IMR-90 (cell line): ENCODE results near the gene CUX1. TPM values are rescaled to one million over a fixed set of nuclear protein-coding genes. Genes with fewer than 3 reads are reported as not detected.

Experiments used
- ATAC-seq: fragments of 200-7000 bp; cut with Tn5 transposase; 2 replicates; pipeline ENCODE4 v1.9.1; 2020; ENCODE audit warnings: low read depth, mild to moderate bottlenecking, moderate library complexity
- BruUV-seq: library from RNA; stranded (reverse); fragments of 400-500 nt; replicated peaks from 2 replicates; lab custom pipeline; 2021; lab: Mats Ljungman, UMichigan
- CTCF ChIA-PET: fragments of 300-600 bp; formaldehyde crosslinking; extraction: SDS; loops from one replicate; lab custom pipeline; 2021; ENCODE audit warnings: antibody characterized with exemption; lab: Yijun Ruan, JAX
- POLR2A ChIA-PET: fragments of 300-600 bp; sonication (Branson Sonifier 250); formaldehyde crosslinking; loops from one replicate; lab custom pipeline; 2022; ENCODE audit warnings: antibody characterized with exemption; ENCODE audit not compliant: unreplicated experiment; lab: Charles Lee
- DNase-seq: peaks from one replicate; pipeline ENCODE4 v3.0.0; 2013
- H2AFZ ChIP-seq: replicated peaks from 2 replicates; pipeline ENCODE3; 2013; ENCODE audit warnings: low read length, mild to moderate bottlenecking; ENCODE audit not compliant: poor library complexity
- H2AK5ac ChIP-seq: 2 replicates; pipeline ENCODE4 v1.6.1; 2013; ENCODE audit warnings: low read depth, low read length, inconsistent platforms
- H2AK9ac ChIP-seq: replicated peaks from 2 replicates; pipeline ENCODE3; 2013; ENCODE audit warnings: mild to moderate bottlenecking, low read depth, low read length, moderate library complexity; ENCODE audit not compliant: poor library complexity
- H2BK120ac ChIP-seq: 2 replicates; pipeline ENCODE4 v1.6.1; 2013; ENCODE audit warnings: low read depth, low read length, inconsistent platforms
- H2BK15ac ChIP-seq: 3 replicates; pipeline ENCODE4 v1.6.1; 2013; ENCODE audit warnings: low read depth, low read length, inconsistent platforms
- H2BK20ac ChIP-seq: 2 replicates; pipeline ENCODE4 v1.6.1; 2013; ENCODE audit warnings: low read depth, mild to moderate bottlenecking, inconsistent platforms, low read length, moderate library complexity
- H2BK5ac ChIP-seq: 2 replicates; pipeline ENCODE4 v1.6.1; 2013; ENCODE audit warnings: mild to moderate bottlenecking, low read depth, low read length, inconsistent platforms; ENCODE audit not compliant: poor library complexity, severe bottlenecking
- H3K14ac ChIP-seq: replicated peaks from 2 replicates; pipeline ENCODE4 v1.6.1; 2013; ENCODE audit warnings: low read depth, low read length, inconsistent platforms
- H3K18ac ChIP-seq: 2 replicates; pipeline ENCODE4 v1.6.1; 2013; ENCODE audit warnings: low read depth, low read length, control low read depth
- H3K23ac ChIP-seq: 2 replicates; pipeline ENCODE4 v1.6.1; 2013; ENCODE audit warnings: low read depth, low read length, inconsistent platforms
- H3K27ac ChIP-seq: 2 replicates; pipeline ENCODE4 v1.5.1; 2013; ENCODE audit warnings: mild to moderate bottlenecking, control low read depth, low read length; ENCODE audit not compliant: insufficient read depth
- H3K27me3 ChIP-seq: 2 replicates; pipeline ENCODE4 v1.6.1; 2013; ENCODE audit warnings: low read length; ENCODE audit not compliant: control insufficient read depth, insufficient read depth
- H3K36me3 ChIP-seq: 2 replicates; pipeline ENCODE4 v1.6.1; 2013; ENCODE audit warnings: low read length, mixed read lengths; ENCODE audit not compliant: control insufficient read depth, insufficient read depth
- H3K4ac ChIP-seq: 2 replicates; pipeline ENCODE4 v1.6.1; 2013; ENCODE audit warnings: low read depth, low read length, inconsistent platforms
- H3K4me1 ChIP-seq: 2 replicates; pipeline ENCODE4 v1.6.1; 2013; ENCODE audit warnings: low read length, mixed read lengths; ENCODE audit not compliant: control insufficient read depth, insufficient read depth
- H3K4me2 ChIP-seq: 2 replicates; pipeline ENCODE4 v1.6.1; 2013; ENCODE audit warnings: low read depth, mild to moderate bottlenecking, control low read depth, low read length, moderate library complexity
- H3K4me3 ChIP-seq: 2 replicates; pipeline ENCODE4 v1.5.1; 2013; ENCODE audit warnings: low read depth, mild to moderate bottlenecking, control low read depth, low read length, moderate library complexity; ENCODE audit not compliant: insufficient read depth
- H3K56ac ChIP-seq: 2 replicates; pipeline ENCODE4 v1.6.1; 2013; ENCODE audit warnings: low read length, inconsistent platforms; ENCODE audit not compliant: insufficient read depth; ENCODE audit errors: extremely low read depth
- H3K79me1 ChIP-seq, 2 experiments: 2 replicates each; pipeline ENCODE4 v1.6.1; 2013; ENCODE audit warnings: low read length in 2 of 2, inconsistent platforms in 1 of 2, low read depth in 1 of 2
- H3K9ac ChIP-seq: 2 replicates; pipeline ENCODE4 v1.6.1; 2013; ENCODE audit warnings: low read depth, low read length, control low read depth
- H3K9me1 ChIP-seq: 2 replicates; pipeline ENCODE4 v1.6.1; 2013; ENCODE audit warnings: low read length, inconsistent platforms; ENCODE audit not compliant: insufficient read depth
- H3K9me3 ChIP-seq: 2 replicates; pipeline ENCODE4 v1.6.1; 2013; ENCODE audit warnings: low read length; ENCODE audit not compliant: control insufficient read depth, insufficient read depth
- H4K20me1 ChIP-seq: 2 replicates; pipeline ENCODE4 v1.6.1; 2013; ENCODE audit warnings: low read length, inconsistent platforms; ENCODE audit not compliant: insufficient read depth
- H4K5ac ChIP-seq: 2 replicates; pipeline ENCODE4 v1.6.1; 2013; ENCODE audit warnings: mild to moderate bottlenecking, low read depth, low read length, control low read depth
- H4K8ac ChIP-seq, 2 experiments: 2 replicates each; pipeline ENCODE4 v1.6.1; 2013; ENCODE audit warnings: low read depth in 2 of 2, low read length in 2 of 2, control low read depth in 1 of 2, inconsistent platforms in 1 of 2
- H4K91ac ChIP-seq: 2 replicates; pipeline ENCODE4 v1.6.1; 2013; ENCODE audit warnings: low read depth, low read length, inconsistent platforms; ENCODE audit not compliant: insufficient read depth
- NFE2L2 ChIP-seq: fragments of 150-350 bp; IDR thresholded peaks from 2 replicates; pipeline ENCODE4 v1.6.1; 2016; ENCODE audit warnings: low read depth, mild to moderate bottlenecking, low read length
- POLR2A ChIP-seq: IDR thresholded peaks from 2 replicates; pipeline ENCODE4 v1.6.1; 2012; ENCODE audit warnings: mild to moderate bottlenecking, low read depth, low read length
- RAD21 ChIP-seq: IDR thresholded peaks from 2 replicates; pipeline ENCODE4 v1.6.1; 2012; ENCODE audit warnings: low read length, improper control_type of control experiment
- WGBS, 2 experiments: methylation state at CpG; one replicate each; pipeline versions ENCODE4 v1.1.5 to v1.1.7; 2013; ENCODE audit warnings: missing lambda C conversion rate in 2 of 2; ENCODE audit not compliant: insufficient read length in 1 of 2; ENCODE audit errors: extremely low coverage in 2 of 2; 5-methylcytosine and 5-hydroxymethylcytosine counted together
- dilution Hi-C: fragments of 300-500 bp; cut with HindIII; formaldehyde crosslinking; loops from one replicate; pipeline ENCODE4 v1.14.3; 2018; ENCODE audit warnings: low sequenced_read_pairs; ENCODE audit not compliant: unreplicated experiment
- in situ Hi-C: fragments of 300-500 bp; cut with MboI; formaldehyde crosslinking; loops from 3 replicates; pipeline ENCODE4 v1.14.3; 2019; ENCODE audit warnings: low sequenced_read_pairs, inconsistent platforms, mixed read lengths
- intact Hi-C: fragments of 100-400 bp; cut with micrococcal nuclease; formaldehyde crosslinking; loops from 2 replicates; pipeline ENCODE4 v1.10.0; 2022
- polyA plus RNA-seq, 3 experiments: library from polyadenylated mRNA; depleted of rRNA; stranded (reverse); fragments of >200 nt; gene quantifications; 2 replicates each; pipeline ENCODE4 v1.2.3, GENCODE V29; 2012; ENCODE audit warnings: low replicate concordance in 1 of 3
- total RNA-seq: library from RNA; depleted of rRNA; stranded (reverse); fragments of >200 nt; gene quantifications from 2 replicates; pipeline ENCODE4 v1.2.3, GENCODE V29; 2012

The CUX1 gene
- total and polyA plus RNA-seq, 2 of the 4 experiments (the other 2 are of a cell fraction) = 19.7 to 46.4 TPM

DNA sequence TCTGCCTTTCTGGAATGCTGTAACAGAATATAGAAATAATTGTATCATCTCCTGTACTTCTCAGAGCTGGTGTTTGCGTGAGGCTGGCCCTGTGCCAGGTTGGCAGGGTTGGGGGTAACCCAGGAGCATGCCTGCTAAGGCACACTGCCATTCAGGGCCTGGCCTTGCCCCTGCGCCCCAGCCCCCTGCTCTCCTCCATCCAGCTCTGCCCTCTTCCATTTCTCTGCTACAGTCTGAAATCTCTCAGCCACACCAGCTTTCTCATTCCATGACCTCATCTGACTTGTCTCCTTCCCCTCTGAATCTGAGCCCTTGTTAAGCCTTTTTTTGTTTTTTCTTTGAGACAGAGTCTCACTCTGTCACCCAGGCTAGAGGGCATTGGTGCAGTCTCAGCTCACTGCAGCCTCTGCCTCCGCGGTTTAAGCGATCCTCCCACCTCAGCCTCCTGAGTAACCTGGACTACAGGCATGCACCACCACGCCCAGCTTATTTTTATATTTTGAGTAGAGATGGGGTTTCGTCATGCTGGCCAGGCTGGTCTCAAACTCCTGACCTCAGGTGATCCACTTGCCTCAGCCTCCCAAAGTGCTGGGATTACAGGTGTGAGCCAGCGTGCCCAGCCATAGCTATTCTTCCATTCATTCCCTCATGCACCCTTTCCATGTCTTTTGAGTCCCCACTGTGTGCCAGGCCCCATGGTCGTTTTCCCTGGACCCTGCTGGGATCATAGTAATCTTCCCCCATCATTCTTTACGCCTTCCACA, 206.8 kb downstream of the CUX1 start:
- Histone ChIP-seq H2AK9ac (no peak overlapping the region), H3K4me3 (no peak overlapping the region), H2AK5ac (no peak overlapping the region; the same call in 1 of the 2 replicates), H2BK5ac (no peak overlapping the region), H3K9ac (no peak overlapping the region), H3K23ac (no peak overlapping the region), H2AFZ (no peak overlapping the region), H3K4me1 (peaks cover 5% of the 10 kb centered on the region), H4K5ac (no peak overlapping the region), H3K27me3 (no peaks in the 10 kb centered on the region), H2BK120ac (no peak overlapping the region), H3K79me1 (peaks cover 27 to 41% of the 10 kb centered on the region in 2 experiments), H3K56ac (no peak overlapping the region), H2BK20ac (no peak overlapping the region), H3K4ac (no peak overlapping the region), H3K4me2 (no peak overlapping the region), H3K36me3 (peaks cover 13% of the 10 kb centered on the region), H3K9me3 (no peaks in the 10 kb centered on the region), H3K14ac (no peak overlapping the region), H2BK15ac (no peak overlapping the region), H3K9me1 (peaks cover 3% of the 10 kb centered on the region; the same call in 1 of the 2 replicates), H4K8ac (no peak overlapping the region), H4K20me1 (no peaks in the 10 kb centered on the region), H3K18ac (no peak overlapping the region), H4K91ac (no peak overlapping the region), H3K27ac (no peak overlapping the region)
- no TSS peak for BruUV-seq
- no peak for TF ChIP-seq RAD21
- TF ChIP-seq NFE2L2 = no peak
- TF ChIP-seq POLR2A = no peak
- DNase-seq (peak; percentile 11), ATAC-seq (peak; percentile 57; the same call in 1 of the 2 replicates)
- dilution Hi-C loops = no loop called here
- 100% methylated on average over 1 of the region's 10 CpGs; no CpG with 5 or more reads in 1 of the 2 experiments for WGBS, 2 experiments
- intact Hi-C loops = no loop called here
- POLR2A ChIA-PET = no interaction called here
- CTCF ChIA-PET = interaction anchor here (1.1 kb wide), 1 partner anchor 12 kb away, joined by 3 read pairs; no protein-coding TSS in a partner anchor
- in situ Hi-C loops = no loop called here
